HEK293 (cell line): ENCODE data around the gene PPIP5K2.
A peak's percentile ranks its signal among the peaks of the same experiment; 100 is the strongest.

ENCODE experiments used
- CTCF ChIA-PET: fragments of 350-600 bp; formaldehyde crosslinking; extraction: SDS; loops from one replicate; lab custom pipeline; 2021; ENCODE audit warnings: antibody characterized with exemption; lab: Yijun Ruan, JAX
- POLR2A ChIA-PET: fragments of 300-600 bp; formaldehyde crosslinking; extraction: SDS; loops from one replicate; lab custom pipeline; 2020; ENCODE audit warnings: antibody characterized with exemption, inconsistent platforms; lab: Yijun Ruan, JAX
- H3K27ac ChIP-seq: fragments of 200-500 bp; sonication (Bioruptor generic); 2 replicates; pipeline ENCODE4 v1.5.1; 2014; ENCODE audit warnings: low read depth, low read length, control low read depth, inconsistent platforms; ENCODE audit errors: extremely low read depth
- H3K36me3 ChIP-seq, 2 experiments: fragments of 200-500 bp in 1 of 2; sonication (Bioruptor generic) in 1 of 2; 1 replicate in 1 of 2; 2 replicates in 1 of 2; pipeline ENCODE4 v1.5.1; 2014 to 2017; ENCODE audit warnings: inconsistent platforms in 2 of 2, low read length in 2 of 2; ENCODE audit not compliant: control insufficient read depth in 2 of 2, insufficient read depth in 1 of 2
- H3K4me1 ChIP-seq: fragments of 200-500 bp; sonication (Bioruptor generic); 2 replicates; pipeline ENCODE4 v1.5.1; 2014; ENCODE audit warnings: mild to moderate bottlenecking, low read length, inconsistent platforms; ENCODE audit not compliant: control insufficient read depth, insufficient read depth
- H3K4me3 ChIP-seq: 2 replicates; pipeline ENCODE4 v1.5.1; 2011; ENCODE audit warnings: low read depth, mild to moderate bottlenecking, control low read depth, low read length, moderate library complexity
- H3K9me3 ChIP-seq: fragments of 200-500 bp; sonication (Bioruptor generic); 2 replicates; pipeline ENCODE4 v1.5.1; 2014; ENCODE audit warnings: low read depth, low read length, inconsistent platforms; ENCODE audit not compliant: control insufficient read depth, insufficient read depth
- BCL6B ChIP-seq: fragments of 450-650 bp; formaldehyde crosslinking; IDR thresholded peaks from 2 replicates; pipeline ENCODE4 v1.5.1; 2017; ENCODE audit warnings: missing biosample characterization, missing genetic modification characterization
- MZF1 ChIP-seq: fragments of 450-650 bp; formaldehyde crosslinking; IDR thresholded peaks from 2 replicates; pipeline ENCODE4 v1.5.1; 2017; ENCODE audit warnings: missing biosample characterization, missing genetic modification characterization, borderline replicate concordance
- OSR2 ChIP-seq: fragments of 450-650 bp; formaldehyde crosslinking; IDR thresholded peaks from 2 replicates; pipeline ENCODE4 v1.5.1; 2016; ENCODE audit warnings: missing biosample characterization, missing genetic modification characterization
- PRDM6 ChIP-seq: fragments of 450-650 bp; formaldehyde crosslinking; IDR thresholded peaks from 2 replicates; pipeline ENCODE4 v1.5.1; 2017; ENCODE audit warnings: missing biosample characterization, missing genetic modification characterization
- REPIN1 ChIP-seq: fragments of 450-650 bp; formaldehyde crosslinking; IDR thresholded peaks from 2 replicates; pipeline ENCODE4 v1.5.1; 2017; ENCODE audit warnings: missing biosample characterization, missing genetic modification characterization, low read depth
- REST ChIP-seq: fragments of 450-650 bp; formaldehyde crosslinking; IDR thresholded peaks from 2 replicates; pipeline ENCODE4 v1.5.1; 2016; ENCODE audit warnings: missing biosample characterization, missing genetic modification characterization
- SCRT1 ChIP-seq: fragments of 450-650 bp; formaldehyde crosslinking; IDR thresholded peaks from 2 replicates; pipeline ENCODE4 v1.5.1; 2016; ENCODE audit warnings: missing biosample characterization, missing genetic modification characterization, borderline replicate concordance
- SETDB1 ChIP-seq: IDR thresholded peaks from one replicate; pipeline ENCODE4 v1.6.1; 2017; ENCODE audit warnings: mild to moderate bottlenecking, low read length, moderate library complexity, mixed read lengths; ENCODE audit not compliant: insufficient read length
- YY2 ChIP-seq: fragments of 450-650 bp; formaldehyde crosslinking; IDR thresholded peaks from 2 replicates; pipeline ENCODE4 v1.5.1; 2016; ENCODE audit warnings: missing biosample characterization, missing genetic modification characterization
- ZBTB8A ChIP-seq: fragments of 450-650 bp; formaldehyde crosslinking; IDR thresholded peaks from 2 replicates; pipeline ENCODE4 v1.5.1; 2016; ENCODE audit warnings: missing biosample characterization, missing genetic modification characterization
- ZFP69B ChIP-seq: fragments of 450-650 bp; formaldehyde crosslinking; IDR thresholded peaks from 2 replicates; pipeline ENCODE4 v1.5.1; 2016; ENCODE audit warnings: missing biosample characterization, missing genetic modification characterization
- ZNF112 ChIP-seq: fragments of 450-650 bp; formaldehyde crosslinking; IDR thresholded peaks from 2 replicates; pipeline ENCODE4 v1.5.0; 2017; ENCODE audit warnings: missing biosample characterization, missing genetic modification characterization
- ZNF174 ChIP-seq: fragments of 450-650 bp; formaldehyde crosslinking; IDR thresholded peaks from 2 replicates; pipeline ENCODE4 v1.5.0; 2017; ENCODE audit warnings: missing biosample characterization, mild to moderate bottlenecking, missing genetic modification characterization
- ZNF23 ChIP-seq: fragments of 450-650 bp; formaldehyde crosslinking; IDR thresholded peaks from 2 replicates; pipeline ENCODE4 v1.5.1; 2016; ENCODE audit warnings: missing biosample characterization, missing genetic modification characterization, borderline replicate concordance
- ZNF324 ChIP-seq: fragments of 450-650 bp; formaldehyde crosslinking; IDR thresholded peaks from 2 replicates; pipeline ENCODE4 v1.5.1; 2016; ENCODE audit warnings: missing biosample characterization, missing genetic modification characterization
- ZNF341 ChIP-seq: fragments of 450-650 bp; formaldehyde crosslinking; IDR thresholded peaks from 2 replicates; pipeline ENCODE4; 2016; ENCODE audit warnings: low read depth, missing biosample characterization, missing genetic modification characterization
- ZNF37A ChIP-seq: fragments of 450-650 bp; IDR thresholded peaks from 2 replicates; pipeline ENCODE4 v1.5.1; 2018; ENCODE audit warnings: missing biosample characterization, missing genetic modification characterization
- ZNF416 ChIP-seq: fragments of 450-650 bp; formaldehyde crosslinking; IDR thresholded peaks from 2 replicates; pipeline ENCODE4 v1.5.1; 2016; ENCODE audit warnings: missing biosample characterization, missing genetic modification characterization
- ZNF423 ChIP-seq: fragments of 450-650 bp; formaldehyde crosslinking; IDR thresholded peaks from 2 replicates; pipeline ENCODE4 v1.5.1; 2016; ENCODE audit warnings: missing biosample characterization, missing genetic modification characterization
- ZNF433 ChIP-seq: fragments of 450-650 bp; formaldehyde crosslinking; IDR thresholded peaks from 2 replicates; pipeline ENCODE4 v1.5.1; 2016; ENCODE audit warnings: missing biosample characterization, missing genetic modification characterization, low read depth
- ZNF518A ChIP-seq: fragments of 450-650 bp; formaldehyde crosslinking; conservative IDR thresholded peaks from 2 replicates; pipeline ENCODE4 v1.5.1; 2016; ENCODE audit warnings: low read depth, missing biosample characterization, missing genetic modification characterization
- ZNF529 ChIP-seq: fragments of 450-650 bp; formaldehyde crosslinking; IDR thresholded peaks from 2 replicates; pipeline ENCODE4 v1.5.1; 2017; ENCODE audit warnings: missing genetic modification characterization, missing biosample characterization; ENCODE audit not compliant: insufficient replicate concordance
- ZNF777 ChIP-seq: fragments of 450-650 bp; formaldehyde crosslinking; IDR thresholded peaks from 2 replicates; pipeline ENCODE4 v1.5.1; 2017; ENCODE audit warnings: missing biosample characterization, missing genetic modification characterization, borderline replicate concordance

The PPIP5K2 gene

GRCh38 chr5:103122242-103122641 is 2.1 kb downstream of the PPIP5K2 start (continued):
- TF ChIP-seq ZBTB8A (tag by site-specific recombination) (no peak), ZNF416 (no peak), ZNF777 (tag by site-specific recombination) (no peak), SCRT1 (no peak), ZNF174 (no peak), MZF1 (tag by site-specific recombination) (no peak), BCL6B (tag by site-specific recombination) (no peak), ZNF37A (tag by site-specific recombination) (no peak), SETDB1 (no peak), ZNF324 (no peak)

- Histone ChIP-seq H3K27ac (no peak overlapping the region), H3K4me1 (no peaks in the 10 kb centered on the region), H3K9me3 (no peaks in the 10 kb centered on the region), H3K4me3 (no peak overlapping the region), H3K36me3 (peaks cover 0 to under 1% of the 10 kb centered on the region in 2 experiments; a peak in 1 of 3 replicates)
- ChIA-PET CTCF (interaction anchor here (0.6 to 1.8 kb wide), 2 partner anchors 13 to 334 kb away, joined by 3 read pairs; no protein-coding TSS in a partner anchor), POLR2A (no interaction called here)
- TF ChIP-seq ZNF529 (tag by site-specific recombination) (no peak), ZNF433 (tag by site-specific recombination) (no peak), YY2 (tag by site-specific recombination) (no peak)
Measured at GRCh38 chr5:103126557-103126956, 6.5 kb downstream of the PPIP5K2 start.

- no peaks in the 10 kb centered on the region for H3K9me3 ChIP-seq
- H3K36me3 ChIP-seq = peaks cover 0 to 3% of the 10 kb centered on the region in 2 experiments; a peak in 1 of 3 replicates
- H3K4me3 ChIP-seq = no peak overlapping the region
- ChIA-PET CTCF (interaction anchor here (1.6 to 1.8 kb wide), 2 partner anchors 12 to 98 kb away, joined by 3 read pairs; no protein-coding TSS in a partner anchor), POLR2A (no interaction called here)
- H3K27ac ChIP-seq = no peak overlapping the region
- H3K4me1 ChIP-seq = no peaks in the 10 kb centered on the region
- TF ChIP-seq REPIN1 (tag by site-specific recombination) (no peak), PRDM6 (tag by site-specific recombination) (0 out of 2 replicates have a peak, but pooled peaks have one; percentile 3), OSR2 (tag by site-specific recombination) (no peak), REST (tag by site-specific recombination) (no peak), ZFP69B (tag by site-specific recombination) (no peak), ZNF423 (tag by site-specific recombination) (no peak), ZNF518A (tag by site-specific recombination) (no peak), ZNF23 (tag by site-specific recombination) (no peak), ZNF112 (tag by site-specific recombination) (no peak), ZNF341 (tag by site-specific recombination) (no peak)
Measured at GRCh38 chr5:103127292-103127817, 7.3 kb downstream of the PPIP5K2 start.
